T-cell (primary cell): ENCODE data around the gene TDRD10. TPM values are rescaled to one million over a fixed set of nuclear protein-coding genes. Genes with fewer than 3 reads are reported as not detected.

Experiments
- ATAC-seq, 4 experiments: fragments of 200-7000 bp in 3 of 4; fragments of 150-1000 bp in 1 of 4; cut with Tn5 transposase; replicated peaks in 1 of 4; 1 replicate in 3 of 4; 2 replicates in 1 of 4; pipeline ENCODE4 v1.10.0; 2021; ENCODE audit warnings: moderate library complexity in 3 of 4, mild to moderate bottlenecking in 2 of 4, moderate number of reproducible peaks in 1 of 4
- CTCF ChIA-PET, 2 donors: fragments of 300-600 bp; sonication (Branson Sonifier 250); formaldehyde crosslinking; loops; one replicate each; lab custom pipeline; 2022; ENCODE audit warnings: antibody characterized with exemption in 2 of 2; lab: Charles Lee
- POLR2A ChIA-PET, 2 donors: fragments of 300-600 bp; sonication (Branson Sonifier 250); formaldehyde crosslinking; loops; one replicate each; lab custom pipeline; 2022; ENCODE audit warnings: antibody characterized with exemption in 2 of 2; lab: Charles Lee
- DNase-seq, 35 experiments: peaks; one replicate each; pipeline versions ENCODE4 v3.0.0 to v3.0.0-alpha.2; 2013 to 2023
- H3K27ac ChIP-seq: one replicate; pipeline ENCODE4 v1.5.1; 2013; ENCODE audit warnings: low read length
- H3K27me3 ChIP-seq, 2 experiments: replicated peaks in 1 of 2; 1 replicate in 1 of 2; 2 replicates in 1 of 2; pipeline versions ENCODE4 v1.6.1 to v1.7.0; 2013; ENCODE audit warnings: low read length in 1 of 2, mixed read lengths in 1 of 2; ENCODE audit not compliant: control insufficient read depth in 2 of 2, insufficient read depth in 2 of 2; ENCODE audit errors: extremely low read depth in 1 of 2
- H3K36me3 ChIP-seq, 2 donors: 1 replicate in 1 of 2; 2 replicates in 1 of 2; pipeline versions ENCODE4 v1.6.1 to v1.7.0; 2013; ENCODE audit warnings: low read length in 1 of 2; ENCODE audit not compliant: control insufficient read depth in 2 of 2, insufficient read depth in 1 of 2; ENCODE audit errors: extremely low read depth in 1 of 2
- H3K4me1 ChIP-seq, 2 experiments: 1 replicate in 1 of 2; 2 replicates in 1 of 2; pipeline versions ENCODE4 v1.6.1 to v1.7.0; 2013; ENCODE audit warnings: low read length in 2 of 2, mixed read lengths in 1 of 2; ENCODE audit not compliant: insufficient read depth in 2 of 2, control insufficient read depth in 1 of 2; ENCODE audit errors: extremely low read depth in 1 of 2
- H3K4me3 ChIP-seq, 2 donors: 1 replicate in 1 of 2; 2 replicates in 1 of 2; pipeline versions ENCODE4 v1.5.1 to v1.7.0; 2013; ENCODE audit warnings: mild to moderate bottlenecking in 2 of 2, low read length in 1 of 2, moderate library complexity in 1 of 2; ENCODE audit not compliant: control insufficient read depth in 1 of 2; ENCODE audit errors: extremely low read depth in 1 of 2
- H3K9me3 ChIP-seq: 2 replicates; pipeline ENCODE4 v1.7.0; 2013
- H3K27ac Mint-ChIP-seq, 2 donors: one replicate each; pipeline ENCODE4 v1.8.0; 2020 to 2021; ENCODE audit warnings: mild to moderate bottlenecking in 2 of 2, mixed read lengths in 2 of 2
- H3K27me3 Mint-ChIP-seq, 2 donors: one replicate each; pipeline ENCODE4 v1.8.0; 2021 to 2022; ENCODE audit warnings: mixed read lengths in 2 of 2
- H3K36me3 Mint-ChIP-seq: one replicate; pipeline ENCODE4 v1.8.0; 2021; ENCODE audit warnings: mixed read lengths
- H3K4me1 Mint-ChIP-seq, 3 donors: one replicate each; pipeline ENCODE4 v1.8.0; 2020 to 2022; ENCODE audit warnings: mixed read lengths in 3 of 3, mild to moderate bottlenecking in 1 of 3
- H3K4me3 Mint-ChIP-seq, 3 donors: one replicate each; pipeline ENCODE4 v1.8.0; 2020 to 2022; ENCODE audit warnings: mild to moderate bottlenecking in 3 of 3, mixed read lengths in 3 of 3, moderate library complexity in 3 of 3
- H3K9me3 Mint-ChIP-seq, 3 donors: one replicate each; pipeline ENCODE4 v1.8.0; 2020 to 2022; ENCODE audit warnings: mixed read lengths in 3 of 3
- WGBS: methylation state at CpG from one replicate; pipeline ENCODE4 v1.1.5; 2013; ENCODE audit warnings: missing lambda C conversion rate; ENCODE audit not compliant: insufficient coverage; 5-methylcytosine and 5-hydroxymethylcytosine counted together
- total RNA-seq, 35 experiments: library from RNA in 6 of 35; stranded (reverse) in 6 of 35; fragments of 120-200 nt in 1 of 35; gene quantifications; one replicate each; pipeline versions ENCODE4 v1.2.1 to v1.2.4 and lab custom pipeline; 2013 to 2026

The TDRD10 gene
- total RNA-seq, 5 donors from 2014 or later (not counting 1 experiment from before 2014, with no cell fraction given): not detected

- ChIA-PET POLR2A (no interaction called here), CTCF (no interaction called here)
- WGBS: 92% methylated on average over 3 of the region's 6 CpGs
- Mint-ChIP-seq H3K27me3 (no peaks in the 10 kb centered on the region), H3K9me3 (no peaks in the 10 kb centered on the region), H3K4me1 (no peaks in the 10 kb centered on the region), H3K4me3 (no peak overlapping the region), H3K36me3 (peaks cover 26% of the 10 kb centered on the region), H3K27ac (no peak overlapping the region)
- ATAC-seq (no peak), DNase-seq (no peak)
- H3K36me3 ChIP-seq: peaks cover 11 to 40% of the 10 kb centered on the region in 2 donors
- H3K4me1 ChIP-seq: no peaks in the 10 kb centered on the region
- no peaks in the 10 kb centered on the region for H3K9me3 ChIP-seq
- H3K4me3 ChIP-seq: no peak overlapping the region
- no peaks in the 10 kb centered on the region for H3K27me3 ChIP-seq
- H3K27ac ChIP-seq: no peak overlapping the region
Measured at GRCh38 chr1:154578058-154578418, 76.0 kb downstream of the TDRD10 start.

GRCh38 chr1:154579374-154579773 is 77.4 kb downstream of the TDRD10 start:
- no peak overlapping the region for H3K4me3 Mint-ChIP-seq
- H3K27me3 Mint-ChIP-seq: no peaks in the 10 kb centered on the region
- H3K9me3 Mint-ChIP-seq: no peaks in the 10 kb centered on the region
- Histone ChIP-seq H3K27ac (no peak overlapping the region), H3K36me3 (peaks cover 20 to 53% of the 10 kb centered on the region in 2 donors), H3K9me3 (no peaks in the 10 kb centered on the region), H3K27me3 (no peaks in the 10 kb centered on the region), H3K4me1 (no peaks in the 10 kb centered on the region), H3K4me3 (no peak overlapping the region)
- no peak overlapping the region for H3K27ac Mint-ChIP-seq
- ChIA-PET CTCF (no interaction called here), POLR2A (no interaction called here)
- DNase-seq (no peak), ATAC-seq (no peak)
- WGBS: 96% methylated on average over 7 of the region's 8 CpGs
- H3K4me1 Mint-ChIP-seq: no peaks in the 10 kb centered on the region
- H3K36me3 Mint-ChIP-seq: peaks cover 38% of the 10 kb centered on the region

GRCh38 chr1:154581766-154582165 is 79.7 kb downstream of the TDRD10 start:
- Histone ChIP-seq H3K4me1 (no peaks in the 10 kb centered on the region), H3K36me3 (peaks cover 28 to 77% of the 10 kb centered on the region in 2 donors), H3K27me3 (no peaks in the 10 kb centered on the region), H3K9me3 (no peaks in the 10 kb centered on the region), H3K4me3 (no peak overlapping the region), H3K27ac (no peak overlapping the region)
- WGBS: no CpG with 5 or more reads among the region's 3 CpGs
- DNase-seq (no peak), ATAC-seq (no peak)
- ChIA-PET POLR2A (no interaction called here), CTCF (interaction anchor here in 1 of 2 donors (0.5 kb wide), 1 partner anchor 9 kb away, joined by 5 read pairs; no protein-coding TSS in a partner anchor)
- Mint-ChIP-seq H3K27ac (no peak overlapping the region), H3K27me3 (no peaks in the 10 kb centered on the region), H3K4me3 (no peak overlapping the region), H3K4me1 (no peaks in the 10 kb centered on the region), H3K9me3 (no peaks in the 10 kb centered on the region), H3K36me3 (peaks cover 59% of the 10 kb centered on the region)

GRCh38 chr1:154582885-154583284 is 80.9 kb downstream of the TDRD10 start:
- H3K27me3 ChIP-seq: no peaks in the 10 kb centered on the region
- no peak overlapping the region for H3K27ac Mint-ChIP-seq
- H3K27me3 Mint-ChIP-seq: no peaks in the 10 kb centered on the region
- DNase-seq (no peak), ATAC-seq (no peak)
- no peaks in the 10 kb centered on the region for H3K4me1 ChIP-seq
- H3K27ac ChIP-seq: no peak overlapping the region
- no peak overlapping the region for H3K4me3 ChIP-seq
- WGBS: 93% methylated on average over 5 of the region's 6 CpGs
- H3K36me3 ChIP-seq: peaks cover 34 to 88% of the 10 kb centered on the region in 2 donors
- H3K4me3 Mint-ChIP-seq: no peak overlapping the region
- H3K36me3 Mint-ChIP-seq: peaks cover 71% of the 10 kb centered on the region
- ChIA-PET CTCF (no interaction called here), POLR2A (no interaction called here)
- H3K4me1 Mint-ChIP-seq: no peaks in the 10 kb centered on the region
- H3K9me3 Mint-ChIP-seq: no peaks in the 10 kb centered on the region
- H3K9me3 ChIP-seq: no peaks in the 10 kb centered on the region

GRCh38 chr1:154583773-154584172 is 81.8 kb downstream of the TDRD10 start:
- no peak overlapping the region for H3K4me3 Mint-ChIP-seq
- ChIA-PET POLR2A (no interaction called here), CTCF (no interaction called here)
- no peak overlapping the region for H3K27ac Mint-ChIP-seq
- Histone ChIP-seq H3K27ac (no peak overlapping the region), H3K27me3 (no peaks in the 10 kb centered on the region), H3K4me1 (no peaks in the 10 kb centered on the region), H3K9me3 (no peaks in the 10 kb centered on the region), H3K4me3 (no peak overlapping the region), H3K36me3 (peaks cover 38 to 97% of the 10 kb centered on the region in 2 donors)
- H3K9me3 Mint-ChIP-seq: no peaks in the 10 kb centered on the region
- peaks cover 75% of the 10 kb centered on the region for H3K36me3 Mint-ChIP-seq
- 98% methylated on average over 6 of the region's 9 CpGs for WGBS
- ATAC-seq (no peak), DNase-seq (no peak)
- no peaks in the 10 kb centered on the region for H3K27me3 Mint-ChIP-seq
- H3K4me1 Mint-ChIP-seq: no peaks in the 10 kb centered on the region

- Histone ChIP-seq H3K36me3 (peaks cover 42 to 97% of the 10 kb centered on the region in 2 donors), H3K4me3 (no peak overlapping the region), H3K27ac (no peak overlapping the region), H3K9me3 (no peaks in the 10 kb centered on the region), H3K27me3 (no peaks in the 10 kb centered on the region), H3K4me1 (no peaks in the 10 kb centered on the region)
- Mint-ChIP-seq H3K27ac (peak overlapping the region in 1 of 2 donors; percentile 48), H3K27me3 (no peaks in the 10 kb centered on the region), H3K36me3 (peaks cover 74% of the 10 kb centered on the region), H3K9me3 (no peaks in the 10 kb centered on the region), H3K4me3 (no peak overlapping the region), H3K4me1 (no peaks in the 10 kb centered on the region)
- ChIA-PET CTCF (no interaction called here), POLR2A (no interaction called here)
- 33% methylated on average over 1 of the region's 9 CpGs for WGBS
- ATAC-seq: no peak
- no peak for DNase-seq
Measured at GRCh38 chr1:154584267-154584994, 82.4 kb downstream of the TDRD10 start.
